ENCODE measurements around the gene NAALADL1. TPM values are rescaled to one million over a fixed set of nuclear protein-coding genes. Genes with fewer than 3 reads are reported as not detected.
"Not testable (repeated sequence)": the region's sequence is repeated elsewhere in the genome, so short reads cannot be mapped to it uniquely, and the experiment has no call there.

Gene NAALADL1
- total RNA-seq, 1 experiment from 2014 or later = not detected

DNA sequence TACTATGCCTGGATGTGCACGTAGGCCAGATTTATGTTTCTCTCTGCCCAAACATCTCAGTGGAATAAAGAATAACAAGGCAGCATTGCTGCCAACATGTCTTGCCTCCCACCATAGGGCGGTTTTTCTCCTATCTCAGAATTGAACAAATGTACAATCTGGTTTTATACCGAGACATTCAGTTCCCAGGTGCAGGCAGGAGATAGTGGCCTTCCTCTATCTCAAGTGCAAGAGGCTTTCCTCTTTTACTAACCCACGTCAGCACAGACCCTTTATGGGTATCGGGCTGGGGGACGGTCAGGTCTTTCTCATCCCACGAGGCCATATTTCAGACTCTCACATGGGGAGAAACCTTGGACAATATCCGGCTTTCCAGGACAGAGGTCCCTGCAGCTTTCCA lies 34.9 kb downstream of the NAALADL1 start:
- DNase-seq (ENCODE audit: low read depth, low spot score); H3K9ac ChIP-seq (ENCODE audit: low read length); H3K79me2 ChIP-seq (ENCODE audit: insufficient read depth, low read length); H3K9me2 ChIP-seq (ENCODE audit: insufficient read depth); H4K20me1 ChIP-seq (ENCODE audit: insufficient read depth); BruUV-seq (replicated peaks); ATAC-seq; H3K27me3 ChIP-seq (ENCODE audit: insufficient read depth, low read length); H3K9me3 ChIP-seq (ENCODE audit: control insufficient read depth in 1 of 2, insufficient read depth in 1 of 2, low read depth in 1 of 2, low read length in 2 of 2); H3K27ac ChIP-seq (ENCODE audit: low read depth, low read length); H3K4me3 ChIP-seq (replicated peaks in 1 of 2; ENCODE audit: low read depth in 1 of 2, low read length in 2 of 2); H2AFZ ChIP-seq (ENCODE audit: low read depth, low read length, poor library complexity, severe bottlenecking); RAD21 ChIA-PET (ENCODE audit: low non-redundant PET in 1 of 2, low total read pairs in 2 of 2, uncharacterized antibody in 2 of 2, unreplicated experiment in 2 of 2); H3K4me2 ChIP-seq (ENCODE audit: low read length); H3K36me3 ChIP-seq (ENCODE audit: control insufficient read depth in 1 of 2, insufficient read depth in 2 of 2, low read length in 2 of 2); intact Hi-C loops (cut with micrococcal nuclease): not testable (repeated sequence)
- POLR2A ChIA-PET = interaction anchor here (1.0 kb wide), 1 partner anchor 10 kb away, joined by 3 read pairs; the partner anchor contains the start of gene ARL2
- CTCF ChIA-PET = interaction anchor here (1.0 kb wide), 1 partner anchor 9 kb away, joined by 3 read pairs; the partner anchor contains the start of gene ARL2
- peaks cover 10 to 19% of the 10 kb centered on the region in 2 experiments; a peak in 3 of 4 replicates for H3K4me1 ChIP-seq (ENCODE audit: control insufficient read depth in 1 of 2, insufficient read depth in 2 of 2, low read length in 2 of 2)

DNA sequence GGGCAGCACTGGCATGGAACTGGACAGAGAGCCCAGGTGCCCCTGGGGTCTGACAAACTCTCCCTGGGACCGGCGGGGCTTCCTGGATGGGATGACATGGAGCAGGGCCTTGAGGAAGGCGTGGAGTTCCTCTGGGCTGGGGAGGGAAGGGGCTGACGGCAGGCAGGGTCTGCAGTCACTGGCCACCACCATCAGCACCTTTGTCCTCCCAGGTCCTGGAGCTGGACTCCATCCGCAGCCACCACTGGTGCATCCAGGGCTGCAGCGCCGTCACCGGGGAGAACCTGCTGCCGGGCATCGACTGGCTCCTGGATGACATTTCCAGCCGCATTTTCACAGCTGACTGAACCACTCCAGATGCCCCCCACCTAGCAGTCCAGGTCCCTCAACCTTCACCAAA lies 36.8 kb downstream of the NAALADL1 start:
- Histone ChIP-seq H3K27me3 (ENCODE audit: insufficient read depth, low read length) (no peaks in the 10 kb centered on the region), H3K36me3 (ENCODE audit: control insufficient read depth in 1 of 2, insufficient read depth in 2 of 2, low read length in 2 of 2) (no peaks in the 10 kb centered on the region), H2AFZ (ENCODE audit: low read depth, low read length, poor library complexity, severe bottlenecking) (no peak overlapping the region), H3K79me2 (ENCODE audit: insufficient read depth, low read length) (no peaks in the 10 kb centered on the region), H3K27ac (ENCODE audit: low read depth, low read length) (no peak overlapping the region), H4K20me1 (ENCODE audit: insufficient read depth) (no peaks in the 10 kb centered on the region), H3K4me3 (replicated peaks in 1 of 2; ENCODE audit: low read depth in 1 of 2, low read length in 2 of 2) (no peak overlapping the region), H3K9ac (ENCODE audit: low read length) (no peak overlapping the region), H3K9me2 (ENCODE audit: insufficient read depth) (no peaks in the 10 kb centered on the region), H3K4me2 (ENCODE audit: low read length) (no peak overlapping the region), H3K4me1 (ENCODE audit: control insufficient read depth in 1 of 2, insufficient read depth in 2 of 2, low read length in 2 of 2) (peaks cover 4 to 6% of the 10 kb centered on the region in 2 experiments; a peak in 3 of 4 replicates), H3K9me3 (ENCODE audit: control insufficient read depth in 1 of 2, insufficient read depth in 1 of 2, low read depth in 1 of 2, low read length in 2 of 2) (no peaks in the 10 kb centered on the region)
- ATAC-seq = no peak
- no TSS peak for BruUV-seq (replicated peaks)
- RAD21 ChIA-PET (ENCODE audit: low non-redundant PET in 1 of 2, low total read pairs in 2 of 2, uncharacterized antibody in 2 of 2, unreplicated experiment in 2 of 2) = no interaction called here
- CTCF ChIA-PET = no interaction called here
- DNase-seq (ENCODE audit: low read depth, low spot score) = no peak
- POLR2A ChIA-PET = no interaction called here
- TF ChIP-seq EGR1 (IDR thresholded peaks at IDR 0.05; ENCODE audit: low read depth) (no peak), RAD21 (IDR thresholded peaks at IDR 0.05; ENCODE audit: low read depth) (no peak), POLR2AphosphoS5 (IDR thresholded peaks at IDR 0.05; ENCODE audit: low read depth, low read length) (no peak), SP1 (IDR thresholded peaks at IDR 0.05; ENCODE audit: low read depth) (no peak), SRF (IDR thresholded peaks at IDR 0.05; ENCODE audit: low read depth) (no peak), ELF1 (IDR thresholded peaks at IDR 0.05; ENCODE audit: borderline replicate concordance, low read depth) (no peak), CEBPB (IDR thresholded peaks at IDR 0.05; ENCODE audit: low read depth) (no peak)
- intact Hi-C loops (cut with micrococcal nuclease) = no loop called here
